ENCODE results near the gene APBB2. TPM values are rescaled to one million over a fixed set of nuclear protein-coding genes. Genes with fewer than 3 reads are reported as not detected.

APBB2 gene
- total and polyA plus RNA-seq, 2 experiments from 2014 or later, result 35.8 to 74.8 TPM

DNA sequence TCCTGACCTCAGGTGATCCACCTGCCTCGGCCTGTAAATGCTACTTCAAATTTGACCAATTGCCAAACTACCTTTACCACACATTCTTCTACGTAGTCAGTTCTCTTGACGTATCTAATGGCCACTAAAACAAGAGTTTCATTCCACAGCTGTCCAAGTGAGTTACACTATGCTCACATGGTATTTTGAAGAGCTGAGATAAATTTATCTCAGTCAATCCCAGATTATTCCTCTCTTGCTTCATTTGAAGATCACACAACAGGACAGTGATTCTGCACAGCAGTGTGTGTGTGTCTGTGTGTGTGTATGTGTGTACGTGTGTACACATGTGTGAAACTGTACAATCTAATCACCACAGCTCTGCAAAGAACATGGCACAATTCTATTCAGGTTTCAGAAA lies 133.4 kb downstream of the APBB2 start:
- Mint-ChIP-seq H3K9me3 (peaks cover 2% of the 10 kb centered on the region; the same call in 1 of the 3 replicates), H3K4me3 (no peak overlapping the region), H3K27me3 (ENCODE audit: insufficient read depth, low read depth, poor library complexity) (peaks cover 2% of the 10 kb centered on the region), H3K36me3 (ENCODE audit: low read depth) (peaks cover 3% of the 10 kb centered on the region; the same call in 1 of the 3 replicates), H3K27ac (no peak overlapping the region), H3K4me1 (peaks cover 2% of the 10 kb centered on the region; the same call in 2 of the 3 replicates)
- Histone ChIP-seq H3K4me1 (ENCODE audit: insufficient read depth) (peaks cover 9% of the 10 kb centered on the region; the same call in 1 of the 2 replicates), H3K4me3 (no peak overlapping the region), H3K27ac (ENCODE audit: low read depth) (no peak overlapping the region), H3K9me2 (ENCODE audit: insufficient read depth) (no peaks in the 10 kb centered on the region), H3K36me3 (ENCODE audit: insufficient read depth) (no peaks in the 10 kb centered on the region), H3F3A (replicated peaks; ENCODE audit: low read depth) (peaks cover 6% of the 10 kb centered on the region; the same call in 1 of the 2 replicates), H4K20me1 (replicated peaks; ENCODE audit: insufficient read depth) (no peaks in the 10 kb centered on the region), H2AFZ (no peak overlapping the region), H3K79me2 (replicated peaks; ENCODE audit: insufficient read depth) (peaks cover 9% of the 10 kb centered on the region), H3K27me3 (ENCODE audit: insufficient read depth) (no peaks in the 10 kb centered on the region), H3K4me2 (no peak overlapping the region)
- ATAC-seq, result no peak
- no peak for DNase-seq (ENCODE audit: low spot score)
- TF ChIP-seq JUNB (IDR thresholded peaks at IDR 0.05; ENCODE audit: unreplicated experiment) (no peak), ZNF114 (CRISPR knock-in tag; IDR thresholded peaks at IDR 0.05) (no peak), EZH2 (IDR thresholded peaks at IDR 0.05; ENCODE audit: low read depth, unreplicated experiment) (no peak), POLR2AphosphoS5 (IDR thresholded peaks at IDR 0.05; ENCODE audit: low read depth) (no peak), EZH2phosphoT487 (IDR thresholded peaks at IDR 0.05; ENCODE audit: unreplicated experiment) (no peak), NANOG (IDR thresholded peaks at IDR 0.05; ENCODE audit: borderline replicate concordance) (no peak), STAT1 (IDR thresholded peaks at IDR 0.05; ENCODE audit: unreplicated experiment) (no peak), ZNF331 (CRISPR knock-in tag; IDR thresholded peaks at IDR 0.05; ENCODE audit: low read depth) (no peak), CREB1 (CRISPR knock-in tag; IDR thresholded peaks at IDR 0.05; ENCODE audit: low read depth) (no peak)
- TF ChIP-seq, protein P1, sequence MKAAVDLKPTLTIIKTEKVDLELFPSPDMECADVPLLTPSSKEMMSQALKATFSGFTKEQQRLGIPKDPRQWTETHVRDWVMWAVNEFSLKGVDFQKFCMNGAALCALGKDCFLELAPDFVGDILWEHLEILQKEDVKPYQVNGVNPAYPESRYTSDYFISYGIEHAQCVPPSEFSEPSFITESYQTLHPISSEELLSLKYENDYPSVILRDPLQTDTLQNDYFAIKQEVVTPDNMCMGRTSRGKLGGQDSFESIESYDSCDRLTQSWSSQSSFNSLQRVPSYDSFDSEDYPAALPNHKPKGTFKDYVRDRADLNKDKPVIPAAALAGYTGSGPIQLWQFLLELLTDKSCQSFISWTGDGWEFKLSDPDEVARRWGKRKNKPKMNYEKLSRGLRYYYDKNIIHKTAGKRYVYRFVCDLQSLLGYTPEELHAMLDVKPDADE (IDR thresholded peaks at IDR 0.05), result no peak
- TF ChIP-seq, protein P2, sequence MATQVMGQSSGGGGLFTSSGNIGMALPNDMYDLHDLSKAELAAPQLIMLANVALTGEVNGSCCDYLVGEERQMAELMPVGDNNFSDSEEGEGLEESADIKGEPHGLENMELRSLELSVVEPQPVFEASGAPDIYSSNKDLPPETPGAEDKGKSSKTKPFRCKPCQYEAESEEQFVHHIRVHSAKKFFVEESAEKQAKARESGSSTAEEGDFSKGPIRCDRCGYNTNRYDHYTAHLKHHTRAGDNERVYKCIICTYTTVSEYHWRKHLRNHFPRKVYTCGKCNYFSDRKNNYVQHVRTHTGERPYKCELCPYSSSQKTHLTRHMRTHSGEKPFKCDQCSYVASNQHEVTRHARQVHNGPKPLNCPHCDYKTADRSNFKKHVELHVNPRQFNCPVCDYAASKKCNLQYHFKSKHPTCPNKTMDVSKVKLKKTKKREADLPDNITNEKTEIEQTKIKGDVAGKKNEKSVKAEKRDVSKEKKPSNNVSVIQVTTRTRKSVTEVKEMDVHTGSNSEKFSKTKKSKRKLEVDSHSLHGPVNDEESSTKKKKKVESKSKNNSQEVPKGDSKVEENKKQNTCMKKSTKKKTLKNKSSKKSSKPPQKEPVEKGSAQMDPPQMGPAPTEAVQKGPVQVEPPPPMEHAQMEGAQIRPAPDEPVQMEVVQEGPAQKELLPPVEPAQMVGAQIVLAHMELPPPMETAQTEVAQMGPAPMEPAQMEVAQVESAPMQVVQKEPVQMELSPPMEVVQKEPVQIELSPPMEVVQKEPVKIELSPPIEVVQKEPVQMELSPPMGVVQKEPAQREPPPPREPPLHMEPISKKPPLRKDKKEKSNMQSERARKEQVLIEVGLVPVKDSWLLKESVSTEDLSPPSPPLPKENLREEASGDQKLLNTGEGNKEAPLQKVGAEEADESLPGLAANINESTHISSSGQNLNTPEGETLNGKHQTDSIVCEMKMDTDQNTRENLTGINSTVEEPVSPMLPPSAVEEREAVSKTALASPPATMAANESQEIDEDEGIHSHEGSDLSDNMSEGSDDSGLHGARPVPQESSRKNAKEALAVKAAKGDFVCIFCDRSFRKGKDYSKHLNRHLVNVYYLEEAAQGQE (IDR thresholded peaks at IDR 0.05; ENCODE audit: unreplicated experiment), result no peak
- TF ChIP-seq, protein P3, sequence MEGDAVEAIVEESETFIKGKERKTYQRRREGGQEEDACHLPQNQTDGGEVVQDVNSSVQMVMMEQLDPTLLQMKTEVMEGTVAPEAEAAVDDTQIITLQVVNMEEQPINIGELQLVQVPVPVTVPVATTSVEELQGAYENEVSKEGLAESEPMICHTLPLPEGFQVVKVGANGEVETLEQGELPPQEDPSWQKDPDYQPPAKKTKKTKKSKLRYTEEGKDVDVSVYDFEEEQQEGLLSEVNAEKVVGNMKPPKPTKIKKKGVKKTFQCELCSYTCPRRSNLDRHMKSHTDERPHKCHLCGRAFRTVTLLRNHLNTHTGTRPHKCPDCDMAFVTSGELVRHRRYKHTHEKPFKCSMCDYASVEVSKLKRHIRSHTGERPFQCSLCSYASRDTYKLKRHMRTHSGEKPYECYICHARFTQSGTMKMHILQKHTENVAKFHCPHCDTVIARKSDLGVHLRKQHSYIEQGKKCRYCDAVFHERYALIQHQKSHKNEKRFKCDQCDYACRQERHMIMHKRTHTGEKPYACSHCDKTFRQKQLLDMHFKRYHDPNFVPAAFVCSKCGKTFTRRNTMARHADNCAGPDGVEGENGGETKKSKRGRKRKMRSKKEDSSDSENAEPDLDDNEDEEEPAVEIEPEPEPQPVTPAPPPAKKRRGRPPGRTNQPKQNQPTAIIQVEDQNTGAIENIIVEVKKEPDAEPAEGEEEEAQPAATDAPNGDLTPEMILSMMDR (conservative IDR thresholded peaks at IDR 0.05; ENCODE audit: low read depth in 2 of 2), result no peak
- TF ChIP-seq, protein P4, sequence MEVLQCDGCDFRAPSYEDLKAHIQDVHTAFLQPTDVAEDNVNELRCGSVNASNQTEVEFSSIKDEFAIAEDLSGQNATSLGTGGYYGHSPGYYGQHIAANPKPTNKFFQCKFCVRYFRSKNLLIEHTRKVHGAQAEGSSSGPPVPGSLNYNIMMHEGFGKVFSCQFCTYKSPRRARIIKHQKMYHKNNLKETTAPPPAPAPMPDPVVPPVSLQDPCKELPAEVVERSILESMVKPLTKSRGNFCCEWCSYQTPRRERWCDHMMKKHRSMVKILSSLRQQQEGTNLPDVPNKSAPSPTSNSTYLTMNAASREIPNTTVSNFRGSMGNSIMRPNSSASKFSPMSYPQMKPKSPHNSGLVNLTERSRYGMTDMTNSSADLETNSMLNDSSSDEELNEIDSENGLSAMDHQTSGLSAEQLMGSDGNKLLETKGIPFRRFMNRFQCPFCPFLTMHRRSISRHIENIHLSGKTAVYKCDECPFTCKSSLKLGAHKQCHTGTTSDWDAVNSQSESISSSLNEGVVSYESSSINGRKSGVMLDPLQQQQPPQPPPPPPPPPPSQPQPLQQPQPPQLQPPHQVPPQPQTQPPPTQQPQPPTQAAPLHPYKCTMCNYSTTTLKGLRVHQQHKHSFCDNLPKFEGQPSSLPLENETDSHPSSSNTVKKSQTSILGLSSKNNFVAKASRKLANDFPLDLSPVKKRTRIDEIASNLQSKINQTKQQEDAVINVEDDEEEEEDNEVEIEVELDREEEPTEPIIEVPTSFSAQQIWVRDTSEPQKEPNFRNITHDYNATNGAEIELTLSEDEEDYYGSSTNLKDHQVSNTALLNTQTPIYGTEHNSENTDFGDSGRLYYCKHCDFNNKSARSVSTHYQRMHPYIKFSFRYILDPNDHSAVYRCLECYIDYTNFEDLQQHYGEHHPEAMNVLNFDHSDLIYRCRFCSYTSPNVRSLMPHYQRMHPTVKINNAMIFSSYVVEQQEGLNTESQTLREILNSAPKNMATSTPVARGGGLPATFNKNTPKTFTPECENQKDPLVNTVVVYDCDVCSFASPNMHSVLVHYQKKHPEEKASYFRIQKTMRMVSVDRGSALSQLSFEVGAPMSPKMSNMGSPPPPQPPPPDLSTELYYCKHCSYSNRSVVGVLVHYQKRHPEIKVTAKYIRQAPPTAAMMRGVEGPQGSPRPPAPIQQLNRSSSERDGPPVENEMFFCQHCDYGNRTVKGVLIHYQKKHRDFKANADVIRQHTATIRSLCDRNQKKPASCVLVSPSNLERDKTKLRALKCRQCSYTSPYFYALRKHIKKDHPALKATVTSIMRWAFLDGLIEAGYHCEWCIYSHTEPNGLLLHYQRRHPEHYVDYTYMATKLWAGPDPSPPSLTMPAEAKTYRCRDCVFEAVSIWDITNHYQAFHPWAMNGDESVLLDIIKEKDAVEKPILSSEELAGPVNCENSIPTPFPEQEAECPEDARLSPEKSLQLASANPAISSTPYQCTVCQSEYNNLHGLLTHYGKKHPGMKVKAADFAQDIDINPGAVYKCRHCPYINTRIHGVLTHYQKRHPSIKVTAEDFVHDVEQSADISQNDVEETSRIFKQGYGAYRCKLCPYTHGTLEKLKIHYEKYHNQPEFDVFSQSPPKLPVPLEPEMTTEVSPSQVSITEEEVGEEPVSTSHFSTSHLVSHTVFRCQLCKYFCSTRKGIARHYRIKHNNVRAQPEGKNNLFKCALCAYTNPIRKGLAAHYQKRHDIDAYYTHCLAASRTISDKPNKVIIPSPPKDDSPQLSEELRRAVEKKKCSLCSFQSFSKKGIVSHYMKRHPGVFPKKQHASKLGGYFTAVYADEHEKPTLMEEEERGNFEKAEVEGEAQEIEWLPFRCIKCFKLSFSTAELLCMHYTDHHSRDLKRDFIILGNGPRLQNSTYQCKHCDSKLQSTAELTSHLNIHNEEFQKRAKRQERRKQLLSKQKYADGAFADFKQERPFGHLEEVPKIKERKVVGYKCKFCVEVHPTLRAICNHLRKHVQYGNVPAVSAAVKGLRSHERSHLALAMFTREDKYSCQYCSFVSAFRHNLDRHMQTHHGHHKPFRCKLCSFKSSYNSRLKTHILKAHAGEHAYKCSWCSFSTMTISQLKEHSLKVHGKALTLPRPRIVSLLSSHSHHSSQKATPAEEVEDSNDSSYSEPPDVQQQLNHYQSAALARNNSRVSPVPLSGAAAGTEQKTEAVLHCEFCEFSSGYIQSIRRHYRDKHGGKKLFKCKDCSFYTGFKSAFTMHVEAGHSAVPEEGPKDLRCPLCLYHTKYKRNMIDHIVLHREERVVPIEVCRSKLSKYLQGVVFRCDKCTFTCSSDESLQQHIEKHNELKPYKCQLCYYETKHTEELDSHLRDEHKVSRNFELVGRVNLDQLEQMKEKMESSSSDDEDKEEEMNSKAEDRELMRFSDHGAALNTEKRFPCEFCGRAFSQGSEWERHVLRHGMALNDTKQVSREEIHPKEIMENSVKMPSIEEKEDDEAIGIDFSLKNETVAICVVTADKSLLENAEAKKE (CRISPR knock-in tag; IDR thresholded peaks at IDR 0.05), result no peak
